HCT116 (cell line): ENCODE results near the gene PPARGC1A. TPM values are rescaled to one million over a fixed set of nuclear protein-coding genes. Genes with fewer than 3 reads are reported as not detected.

Experiments
- ATAC-seq: fragments of 200-7000 bp; cut with Tn5 transposase; 2 replicates; pipeline ENCODE4 v1.9.1; 2020; ENCODE audit warnings: mild to moderate bottlenecking, moderate library complexity
- BruUV-seq: library from RNA; stranded (reverse); fragments of 400-500 nt; replicated peaks from 2 replicates; lab custom pipeline; 2021; lab: Mats Ljungman, UMichigan
- CTCF ChIA-PET: fragments of 300-600 bp; sonication (Branson Sonifier 250); formaldehyde crosslinking; loops from one replicate; lab custom pipeline; 2021; ENCODE audit warnings: antibody characterized with exemption; lab: Charles Lee
- POLR2A ChIA-PET: fragments of 300-600, 350-600 bp; sonication (Branson Sonifier 250); formaldehyde crosslinking; loops from one replicate; lab custom pipeline; 2021; ENCODE audit warnings: antibody characterized with exemption; lab: Charles Lee
- RAD21 ChIA-PET, 2 experiments: fragments of 300-600 bp; sonication (Branson Sonifier 250); formaldehyde crosslinking; loops; one replicate each; lab custom pipeline; 2023; ENCODE audit warnings: low total read pairs in 2 of 2; ENCODE audit not compliant: uncharacterized antibody in 2 of 2, unreplicated experiment in 2 of 2, low non-redundant PET in 1 of 2; lab: Charles Lee
- DNase-seq: peaks from one replicate; pipeline ENCODE4 v3.0.0-alpha.2; 2010; ENCODE audit warnings: low read depth, low spot score
- H2AFZ ChIP-seq: fragments of 200-600 bp; shearing (Covaris generic), sonication (generic); 2 replicates; pipeline ENCODE4 v1.6.1; 2017; ENCODE audit warnings: low read depth, mixed run types, mixed read lengths, antibody characterized with exemption, low read length; ENCODE audit not compliant: poor library complexity, severe bottlenecking
- H3K27ac ChIP-seq: 2 replicates; pipeline ENCODE4 v1.5.1; 2012; ENCODE audit warnings: low read depth, low read length
- H3K27me3 ChIP-seq: fragments of 200-600 bp; sonication (generic); 2 replicates; pipeline ENCODE4 v1.6.1; 2016; ENCODE audit warnings: mixed run types, low read length, mixed read lengths; ENCODE audit not compliant: insufficient read depth
- H3K36me3 ChIP-seq, 2 experiments: fragments of 200-500 bp in 1 of 2; fragments of 200-600 bp in 1 of 2; sonication (Bioruptor generic) in 1 of 2; sonication (generic) in 1 of 2; 2 replicates each; pipeline versions ENCODE4 v1.5.1 to v1.6.1; 2014 to 2016; ENCODE audit warnings: low read length in 2 of 2, inconsistent platforms in 1 of 2, mixed read lengths in 1 of 2, mixed run types in 1 of 2; ENCODE audit not compliant: insufficient read depth in 2 of 2, control insufficient read depth in 1 of 2
- H3K4me1 ChIP-seq, 2 experiments: fragments of 200-600 bp in 1 of 2; sonication (generic) in 1 of 2; 2 replicates each; pipeline versions ENCODE4 v1.5.1 to v1.6.1; 2012 to 2017; ENCODE audit warnings: low read length in 2 of 2, inconsistent platforms in 1 of 2, mild to moderate bottlenecking in 1 of 2, mixed read lengths in 1 of 2, mixed run types in 1 of 2, moderate library complexity in 1 of 2; ENCODE audit not compliant: insufficient read depth in 2 of 2, control insufficient read depth in 1 of 2
- H3K4me2 ChIP-seq: fragments of 200-600 bp; sonication (generic); 2 replicates; pipeline ENCODE4 v1.6.1; 2017; ENCODE audit warnings: mixed run types, low read length, mixed read lengths
- H3K4me3 ChIP-seq, 2 experiments: fragments of 200-600 bp in 1 of 2; sonication (generic) in 1 of 2; replicated peaks in 1 of 2; 2 replicates each; pipeline ENCODE4 v1.5.1; 2011 to 2016; ENCODE audit warnings: low read length in 2 of 2, control low read depth in 1 of 2, low read depth in 1 of 2, mild to moderate bottlenecking in 1 of 2, mixed read lengths in 1 of 2, mixed run types in 1 of 2
- H3K79me2 ChIP-seq: fragments of 200-600 bp; sonication (generic); 2 replicates; pipeline ENCODE4 v1.6.1; 2017; ENCODE audit warnings: mild to moderate bottlenecking, mixed run types, low read length, moderate library complexity, mixed read lengths; ENCODE audit not compliant: insufficient read depth
- H3K9ac ChIP-seq: fragments of 200-600 bp; sonication (generic); 2 replicates; pipeline ENCODE4 v1.6.1; 2016; ENCODE audit warnings: low read length, mixed read lengths
- H3K9me2 ChIP-seq: fragments of 200-600 bp; sonication (generic), shearing (Covaris generic); 2 replicates; pipeline ENCODE4 v1.6.1; 2017; ENCODE audit warnings: mixed run types, mild to moderate bottlenecking, moderate library complexity; ENCODE audit not compliant: insufficient read depth
- H3K9me3 ChIP-seq, 2 experiments: fragments of 200-500 bp in 1 of 2; fragments of 200-600 bp in 1 of 2; sonication (Bioruptor generic) in 1 of 2; sonication (generic) in 1 of 2; 2 replicates each; pipeline ENCODE4 v1.6.1; 2014 to 2017; ENCODE audit warnings: low read length in 2 of 2, mixed read lengths in 2 of 2, inconsistent platforms in 1 of 2, low read depth in 1 of 2, mild to moderate bottlenecking in 1 of 2, mixed run types in 1 of 2, moderate library complexity in 1 of 2; ENCODE audit not compliant: control insufficient read depth in 1 of 2, insufficient read depth in 1 of 2
- H4K20me1 ChIP-seq: fragments of 200-600 bp; sonication (generic), shearing (Covaris generic); 2 replicates; pipeline ENCODE4 v1.6.1; 2017; ENCODE audit warnings: mixed run types, mild to moderate bottlenecking, moderate library complexity; ENCODE audit not compliant: insufficient read depth
- ELF1 ChIP-seq: IDR thresholded peaks from 2 replicates; pipeline ENCODE4 v1.6.1; 2012; ENCODE audit warnings: low read depth, borderline replicate concordance
- EZH2 ChIP-seq: fragments of 200-600 bp; sonication (generic); IDR thresholded peaks from 2 replicates; pipeline ENCODE4 v1.6.1; 2017; ENCODE audit warnings: antibody characterized with exemption, mixed run types
- FOSL1 ChIP-seq: IDR thresholded peaks from 2 replicates; pipeline ENCODE4 v1.6.1; 2012; ENCODE audit warnings: low read depth
- JUND ChIP-seq: IDR thresholded peaks from 2 replicates; pipeline ENCODE4 v1.6.1; 2012
- POLR2AphosphoS5 ChIP-seq: IDR thresholded peaks from 2 replicates; pipeline ENCODE4 v1.6.1; 2011; ENCODE audit warnings: mild to moderate bottlenecking, low read depth, low read length, moderate library complexity
- RAD21 ChIP-seq: IDR thresholded peaks from 2 replicates; pipeline ENCODE4 v1.6.1; 2012; ENCODE audit warnings: low read depth, mild to moderate bottlenecking
- SRF ChIP-seq: IDR thresholded peaks from 2 replicates; pipeline ENCODE4 v1.6.1; 2012; ENCODE audit warnings: low read depth
- ZFX ChIP-seq: fragments of 450-650 bp; IDR thresholded peaks from 2 replicates; pipeline ENCODE4 v1.6.1; 2017
- ZNF274 ChIP-seq: fragments of 200-500 bp; sonication (Bioruptor generic); IDR thresholded peaks from 2 replicates; pipeline ENCODE4 v1.6.1; 2014; ENCODE audit warnings: mild to moderate bottlenecking, low read depth, low read length, inconsistent platforms
- intact Hi-C: fragments of 100-400 bp; cut with micrococcal nuclease; formaldehyde crosslinking; loops from 2 replicates; pipeline ENCODE4 v1.10.0; 2022
- total RNA-seq: library from RNA; stranded (reverse); gene quantifications from one replicate; pipeline ENCODE4 v1.2.1, GENCODE V29; 2021; ENCODE audit not compliant: unreplicated experiment
- TF ChIP-seq, protein P1 (sequence below): IDR thresholded peaks from 2 replicates; pipeline ENCODE4 v1.6.1; 2012
- TF ChIP-seq, protein P2 (sequence below): IDR thresholded peaks from 2 replicates; pipeline ENCODE4 v1.6.1; 2012; ENCODE audit warnings: low read depth
- TF ChIP-seq, protein P3 (sequence below): IDR thresholded peaks from 2 replicates; pipeline ENCODE4 v1.6.1; 2012

Gene PPARGC1A
- total RNA-seq, 1 experiment from 2014 or later, result not detected

DNA sequence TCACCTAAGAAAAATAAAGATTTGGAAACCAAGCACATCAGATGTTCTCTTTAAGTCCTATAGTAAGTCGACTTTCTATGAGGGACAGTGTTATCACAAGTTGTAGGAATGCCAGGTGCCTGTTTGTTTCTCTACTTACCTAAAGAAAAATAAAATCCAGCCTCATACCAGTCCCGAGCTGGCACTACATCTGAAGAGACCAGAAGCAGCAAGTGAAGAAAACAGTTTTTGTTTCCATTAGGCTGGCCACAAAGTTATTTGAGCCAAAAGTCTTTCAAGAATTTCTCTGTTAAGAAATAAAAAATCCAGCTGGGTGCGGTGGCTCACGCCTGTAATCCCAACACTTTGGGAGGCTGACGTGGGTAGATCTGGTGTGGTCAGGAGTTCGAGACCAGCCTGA is 10.8 kb upstream of the PPARGC1A start:
- RAD21 ChIA-PET, result no interaction called here
- Histone ChIP-seq H3K4me3 (no peak overlapping the region), H3K27me3 (no peaks in the 10 kb centered on the region), H3K79me2 (no peaks in the 10 kb centered on the region), H3K9me3 (peaks cover 0 to 16% of the 10 kb centered on the region in 2 experiments; a peak in 2 of 4 replicates), H3K27ac (no peak overlapping the region), H2AFZ (no peak overlapping the region), H3K36me3 (no peaks in the 10 kb centered on the region), H3K4me2 (no peak overlapping the region), H4K20me1 (no peaks in the 10 kb centered on the region), H3K9ac (no peak overlapping the region), H3K4me1 (no peaks in the 10 kb centered on the region), H3K9me2 (no peaks in the 10 kb centered on the region)
- DNase-seq (no peak), ATAC-seq (no peak)
- BruUV-seq, result no TSS peak
- intact Hi-C loops, result no loop called here
- POLR2A ChIA-PET, result no interaction called here
- CTCF ChIA-PET, result no interaction called here
- no peak for TF ChIP-seq POLR2AphosphoS5
- TF ChIP-seq, protein P1, sequence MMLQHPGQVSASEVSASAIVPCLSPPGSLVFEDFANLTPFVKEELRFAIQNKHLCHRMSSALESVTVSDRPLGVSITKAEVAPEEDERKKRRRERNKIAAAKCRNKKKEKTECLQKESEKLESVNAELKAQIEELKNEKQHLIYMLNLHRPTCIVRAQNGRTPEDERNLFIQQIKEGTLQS, result no peak
- no peak for TF ChIP-seq ZFX
- no peak for TF ChIP-seq ELF1
- no peak for TF ChIP-seq FOSL1
- no peak for TF ChIP-seq SRF
- no peak for TF ChIP-seq RAD21
- TF ChIP-seq, protein P2, sequence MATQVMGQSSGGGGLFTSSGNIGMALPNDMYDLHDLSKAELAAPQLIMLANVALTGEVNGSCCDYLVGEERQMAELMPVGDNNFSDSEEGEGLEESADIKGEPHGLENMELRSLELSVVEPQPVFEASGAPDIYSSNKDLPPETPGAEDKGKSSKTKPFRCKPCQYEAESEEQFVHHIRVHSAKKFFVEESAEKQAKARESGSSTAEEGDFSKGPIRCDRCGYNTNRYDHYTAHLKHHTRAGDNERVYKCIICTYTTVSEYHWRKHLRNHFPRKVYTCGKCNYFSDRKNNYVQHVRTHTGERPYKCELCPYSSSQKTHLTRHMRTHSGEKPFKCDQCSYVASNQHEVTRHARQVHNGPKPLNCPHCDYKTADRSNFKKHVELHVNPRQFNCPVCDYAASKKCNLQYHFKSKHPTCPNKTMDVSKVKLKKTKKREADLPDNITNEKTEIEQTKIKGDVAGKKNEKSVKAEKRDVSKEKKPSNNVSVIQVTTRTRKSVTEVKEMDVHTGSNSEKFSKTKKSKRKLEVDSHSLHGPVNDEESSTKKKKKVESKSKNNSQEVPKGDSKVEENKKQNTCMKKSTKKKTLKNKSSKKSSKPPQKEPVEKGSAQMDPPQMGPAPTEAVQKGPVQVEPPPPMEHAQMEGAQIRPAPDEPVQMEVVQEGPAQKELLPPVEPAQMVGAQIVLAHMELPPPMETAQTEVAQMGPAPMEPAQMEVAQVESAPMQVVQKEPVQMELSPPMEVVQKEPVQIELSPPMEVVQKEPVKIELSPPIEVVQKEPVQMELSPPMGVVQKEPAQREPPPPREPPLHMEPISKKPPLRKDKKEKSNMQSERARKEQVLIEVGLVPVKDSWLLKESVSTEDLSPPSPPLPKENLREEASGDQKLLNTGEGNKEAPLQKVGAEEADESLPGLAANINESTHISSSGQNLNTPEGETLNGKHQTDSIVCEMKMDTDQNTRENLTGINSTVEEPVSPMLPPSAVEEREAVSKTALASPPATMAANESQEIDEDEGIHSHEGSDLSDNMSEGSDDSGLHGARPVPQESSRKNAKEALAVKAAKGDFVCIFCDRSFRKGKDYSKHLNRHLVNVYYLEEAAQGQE, result no peak
- TF ChIP-seq, protein P3, sequence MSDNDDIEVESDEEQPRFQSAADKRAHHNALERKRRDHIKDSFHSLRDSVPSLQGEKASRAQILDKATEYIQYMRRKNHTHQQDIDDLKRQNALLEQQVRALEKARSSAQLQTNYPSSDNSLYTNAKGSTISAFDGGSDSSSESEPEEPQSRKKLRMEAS, result no peak
- no peak for TF ChIP-seq ZNF274
- TF ChIP-seq JUND, result no peak
- TF ChIP-seq EZH2, result no peak
